BLaER1 treated with 17β-estradiol and CSF1 and Interleukin-3, amounts not matched to agents 10 nM and 100 nM (cell line): ENCODE measurements around the gene SLCO1A2.

Experiments used
- H3K27ac ChIP-seq, 11 experiments: shearing (Covaris generic); formaldehyde crosslinking; 2 replicates each; pipeline ENCODE4 v1.8.1; 2022
- H3K27me3 ChIP-seq, 11 experiments: shearing (Covaris generic); formaldehyde crosslinking; 2 replicates each; pipeline ENCODE4 v1.8.1; 2022
- H3K36me3 ChIP-seq, 11 experiments: shearing (Covaris generic); formaldehyde crosslinking; 2 replicates each; pipeline ENCODE4 v1.8.1; 2022
- H3K4me1 ChIP-seq, 10 experiments: shearing (Covaris generic); formaldehyde crosslinking; 2 replicates each; pipeline ENCODE4 v1.8.1; 2022
- H3K4me2 ChIP-seq, 11 experiments: shearing (Covaris generic); formaldehyde crosslinking; 2 replicates each; pipeline ENCODE4 v1.8.1; 2022
- H3K4me3 ChIP-seq, 10 experiments: shearing (Covaris generic); formaldehyde crosslinking; 2 replicates each; pipeline ENCODE4 v1.8.1; 2022
- H3K9ac ChIP-seq, 11 experiments: shearing (Covaris generic); formaldehyde crosslinking; 2 replicates each; pipeline ENCODE4 v1.8.1; 2022
- H3K9me3 ChIP-seq, 11 experiments: shearing (Covaris generic); formaldehyde crosslinking; replicated peaks in 1 of 11; 2 replicates each; pipeline ENCODE4 v1.8.1; 2022
- H4K20me1 ChIP-seq, 11 experiments: shearing (Covaris generic); formaldehyde crosslinking; 2 replicates each; pipeline ENCODE4 v1.8.1; 2022
- Cebpa-rat ChIP-seq, 11 experiments: shearing (Covaris generic); IDR thresholded peaks; 2 replicates each; pipeline ENCODE4 v1.8.1; 2022

Gene SLCO1A2

GRCh38 chr12:21336656-21337055 is 1.9 kb upstream of the SLCO1A2 start:
- Histone ChIP-seq H3K9ac (no peak overlapping the region), H3K27ac (no peak overlapping the region), H3K4me1 (peaks cover 0 to 7% (median 0%) of the 10 kb centered on the region in 10 experiments; a peak in 1 of 20 replicates), H3K4me2 (no peak overlapping the region), H3K9me3 (peaks cover 3 to 11% (median 8%) of the 10 kb centered on the region in 11 experiments), H4K20me1 (no peaks in the 10 kb centered on the region), H3K27me3 (no peaks in the 10 kb centered on the region), H3K4me3 (no peak overlapping the region), H3K36me3 (no peaks in the 10 kb centered on the region)
- no peak for TF ChIP-seq Cebpa-rat (IDR thresholded peaks at IDR 0.05)

- H3K9me3 ChIP-seq, result peaks cover 50 to 69% (median 64%) of the 10 kb centered on the region in 11 experiments
These were observed 3.9 kb downstream of the SLCO1A2 start for GRCh38 chr12:21330682-21331253.

GRCh38 chr12:21328578-21328977 is 6.1 kb downstream of the SLCO1A2 start:
- Histone ChIP-seq H3K4me1 (no peaks in the 10 kb centered on the region), H3K27me3 (no peaks in the 10 kb centered on the region), H4K20me1 (no peaks in the 10 kb centered on the region), H3K9ac (no peak overlapping the region), H3K4me3 (no peak overlapping the region), H3K9me3 (peaks cover 50 to 70% (median 66%) of the 10 kb centered on the region in 11 experiments), H3K27ac (no peak overlapping the region), H3K4me2 (no peak overlapping the region), H3K36me3 (no peaks in the 10 kb centered on the region)
- TF ChIP-seq Cebpa-rat (IDR thresholded peaks at IDR 0.05), result no peak

More at GRCh38 chr12:21330682-21331253, 3.9 kb downstream of the SLCO1A2 start:
- TF ChIP-seq Cebpa-rat (IDR thresholded peaks at IDR 0.05), result no peak
- Histone ChIP-seq H3K4me1 (no peaks in the 10 kb centered on the region), H3K4me3 (peak overlapping the region in 1 of 10 experiments; percentile 2; a peak in 1 of 20 replicates), H3K27me3 (no peaks in the 10 kb centered on the region), H4K20me1 (no peaks in the 10 kb centered on the region), H3K36me3 (no peaks in the 10 kb centered on the region), H3K4me2 (no peak overlapping the region), H3K9ac (no peak overlapping the region), H3K27ac (no peak overlapping the region)

- Histone ChIP-seq H3K9me3 (peaks cover 22 to 39% (median 38%) of the 10 kb centered on the region in 11 experiments), H3K4me3 (no peak overlapping the region), H3K4me2 (no peak overlapping the region), H3K9ac (no peak overlapping the region), H3K27ac (no peak overlapping the region), H3K36me3 (no peaks in the 10 kb centered on the region), H3K27me3 (no peaks in the 10 kb centered on the region), H3K4me1 (no peaks in the 10 kb centered on the region), H4K20me1 (no peaks in the 10 kb centered on the region)
- TF ChIP-seq Cebpa-rat (IDR thresholded peaks at IDR 0.05), result no peak
These were observed 10.2 kb downstream of the SLCO1A2 start for GRCh38 chr12:21324551-21324950.

GRCh38 chr12:21323736-21324135 is 11.0 kb downstream of the SLCO1A2 start:
- no peaks in the 10 kb centered on the region for H4K20me1 ChIP-seq
- H3K4me1 ChIP-seq, result no peaks in the 10 kb centered on the region
- H3K9ac ChIP-seq, result no peak overlapping the region
- no peak overlapping the region for H3K27ac ChIP-seq
- no peak overlapping the region for H3K4me3 ChIP-seq
- TF ChIP-seq Cebpa-rat (IDR thresholded peaks at IDR 0.05), result no peak
- H3K27me3 ChIP-seq, result no peaks in the 10 kb centered on the region
- no peaks in the 10 kb centered on the region for H3K36me3 ChIP-seq
- no peak overlapping the region for H3K4me2 ChIP-seq
- H3K9me3 ChIP-seq, result peaks cover 14 to 33% (median 30%) of the 10 kb centered on the region in 11 experiments

GRCh38 chr12:21308785-21309184 is 25.9 kb downstream of the SLCO1A2 start:
- Histone ChIP-seq H3K4me1 (no peaks in the 10 kb centered on the region), H3K27ac (no peak overlapping the region), H3K36me3 (no peaks in the 10 kb centered on the region), H3K9ac (no peak overlapping the region), H3K4me2 (no peak overlapping the region), H3K9me3 (no peaks in the 10 kb centered on the region), H4K20me1 (no peaks in the 10 kb centered on the region), H3K27me3 (no peaks in the 10 kb centered on the region), H3K4me3 (no peak overlapping the region)
- no peak for TF ChIP-seq Cebpa-rat (IDR thresholded peaks at IDR 0.05)

GRCh38 chr12:21305661-21306060 is 29.1 kb downstream of the SLCO1A2 start:
- H3K4me3 ChIP-seq, result no peak overlapping the region
- H3K27ac ChIP-seq, result no peak overlapping the region
- no peaks in the 10 kb centered on the region for H3K4me1 ChIP-seq
- H3K9ac ChIP-seq, result no peak overlapping the region
- H4K20me1 ChIP-seq, result no peaks in the 10 kb centered on the region
- H3K27me3 ChIP-seq, result no peaks in the 10 kb centered on the region
- H3K9me3 ChIP-seq, result no peaks in the 10 kb centered on the region
- no peak overlapping the region for H3K4me2 ChIP-seq
- no peaks in the 10 kb centered on the region for H3K36me3 ChIP-seq
- no peak for TF ChIP-seq Cebpa-rat (IDR thresholded peaks at IDR 0.05)

- H3K4me3 ChIP-seq, result no peak overlapping the region
- no peak overlapping the region for H3K4me2 ChIP-seq
- no peaks in the 10 kb centered on the region for H3K4me1 ChIP-seq
- no peak overlapping the region for H3K9ac ChIP-seq
- H3K36me3 ChIP-seq, result no peaks in the 10 kb centered on the region
- H3K9me3 ChIP-seq, result no peaks in the 10 kb centered on the region
- H3K27ac ChIP-seq, result no peak overlapping the region
- TF ChIP-seq Cebpa-rat (IDR thresholded peaks at IDR 0.05), result no peak
- H4K20me1 ChIP-seq, result no peaks in the 10 kb centered on the region
- H3K27me3 ChIP-seq, result no peaks in the 10 kb centered on the region
These were observed 34.1 kb downstream of the SLCO1A2 start for GRCh38 chr12:21300632-21301031.

- H3K4me2 ChIP-seq, result no peak overlapping the region
- H3K4me3 ChIP-seq, result no peak overlapping the region
- H3K4me1 ChIP-seq, result no peaks in the 10 kb centered on the region
- no peak overlapping the region for H3K27ac ChIP-seq
- TF ChIP-seq Cebpa-rat (IDR thresholded peaks at IDR 0.05), result no peak
- H3K27me3 ChIP-seq, result no peaks in the 10 kb centered on the region
- no peaks in the 10 kb centered on the region for H4K20me1 ChIP-seq
- H3K9ac ChIP-seq, result no peak overlapping the region
- H3K9me3 ChIP-seq, result no peaks in the 10 kb centered on the region
- no peaks in the 10 kb centered on the region for H3K36me3 ChIP-seq
These were observed 37.8 kb downstream of the SLCO1A2 start for GRCh38 chr12:21296751-21297406.

GRCh38 chr12:21296348-21296747 is 38.4 kb downstream of the SLCO1A2 start:
- H3K36me3 ChIP-seq, result no peaks in the 10 kb centered on the region
- no peak overlapping the region for H3K4me3 ChIP-seq
- H3K9me3 ChIP-seq, result no peaks in the 10 kb centered on the region
- H3K4me2 ChIP-seq, result no peak overlapping the region
- H3K9ac ChIP-seq, result no peak overlapping the region
- H4K20me1 ChIP-seq, result no peaks in the 10 kb centered on the region
- H3K4me1 ChIP-seq, result no peaks in the 10 kb centered on the region
- no peak for TF ChIP-seq Cebpa-rat (IDR thresholded peaks at IDR 0.05)
- no peaks in the 10 kb centered on the region for H3K27me3 ChIP-seq
- H3K27ac ChIP-seq, result no peak overlapping the region
